H9 (cell line): ENCODE results near the gene PALD1. TPM values are rescaled to one million over a fixed set of nuclear protein-coding genes. Genes with fewer than 3 reads are reported as not detected.

Experiments
- DNase-seq: peaks from one replicate; pipeline ENCODE4 v3.0.0-alpha.2; 2017
- H2AFZ ChIP-seq: one replicate; pipeline ENCODE4 v1.6.1; 2013; ENCODE audit warnings: mild to moderate bottlenecking, low read length, control low read depth, moderate library complexity
- H2AK5ac ChIP-seq: 2 replicates; pipeline ENCODE4 v1.6.1; 2013; ENCODE audit warnings: low read length, control low read depth, mixed read lengths; ENCODE audit not compliant: insufficient read length
- H2BK120ac ChIP-seq: one replicate; pipeline ENCODE4 v1.6.1; 2013; ENCODE audit warnings: low read depth, mild to moderate bottlenecking, low read length, control low read depth, inconsistent platforms; ENCODE audit not compliant: poor library complexity, severe bottlenecking
- H2BK12ac ChIP-seq: 2 replicates; pipeline ENCODE4 v1.6.1; 2013; ENCODE audit warnings: low read length, control low read depth, mixed read lengths, low read depth; ENCODE audit not compliant: insufficient read length
- H2BK15ac ChIP-seq: 2 replicates; pipeline ENCODE4 v1.6.1; 2013; ENCODE audit warnings: low read depth, low read length, control low read depth
- H2BK20ac ChIP-seq: one replicate; pipeline ENCODE4 v1.6.1; 2013; ENCODE audit warnings: low read depth, mild to moderate bottlenecking, low read length, control low read depth, inconsistent platforms; ENCODE audit not compliant: poor library complexity, severe bottlenecking
- H2BK5ac ChIP-seq: 2 replicates; pipeline ENCODE4 v1.6.1; 2013; ENCODE audit warnings: low read length, control low read depth, mixed read lengths; ENCODE audit not compliant: insufficient read length
- H3K14ac ChIP-seq: 2 replicates; pipeline ENCODE4 v1.6.1; 2013; ENCODE audit warnings: low read length, control low read depth; ENCODE audit not compliant: insufficient read depth
- H3K18ac ChIP-seq: 2 replicates; pipeline ENCODE4 v1.6.1; 2013; ENCODE audit warnings: low read depth, mild to moderate bottlenecking, mixed read lengths, low read length, control low read depth; ENCODE audit not compliant: insufficient read length
- H3K23ac ChIP-seq: 2 replicates; pipeline ENCODE4 v1.6.1; 2013; ENCODE audit warnings: low read length, control low read depth, mixed read lengths, low read depth; ENCODE audit not compliant: insufficient read length
- H3K23me2 ChIP-seq: 2 replicates; pipeline ENCODE4 v1.6.1; 2013; ENCODE audit warnings: low read depth, mild to moderate bottlenecking, mixed read lengths, low read length, control low read depth; ENCODE audit not compliant: insufficient read length, poor library complexity, severe bottlenecking
- H3K27ac ChIP-seq: 2 replicates; pipeline ENCODE4 v1.5.1; 2013; ENCODE audit warnings: low read length, control low read depth, mixed read lengths, low read depth; ENCODE audit not compliant: insufficient read length
- H3K27me3 ChIP-seq: 2 replicates; pipeline ENCODE4 v1.6.1; 2013; ENCODE audit warnings: low read length, control low read depth, inconsistent platforms; ENCODE audit not compliant: insufficient read depth
- H3K4ac ChIP-seq: 2 replicates; pipeline ENCODE4 v1.6.1; 2013; ENCODE audit warnings: low read depth, mild to moderate bottlenecking, control low read depth, inconsistent platforms, low read length, moderate library complexity
- H3K4me1 ChIP-seq: 2 replicates; pipeline ENCODE4 v1.6.1; 2013; ENCODE audit warnings: low read length, control low read depth, inconsistent platforms; ENCODE audit not compliant: insufficient read depth
- H3K4me2 ChIP-seq: 2 replicates; pipeline ENCODE4 v1.6.1; 2013; ENCODE audit warnings: low read length, control low read depth, mixed read lengths; ENCODE audit not compliant: insufficient read length, insufficient read depth
- H3K56ac ChIP-seq: 2 replicates; pipeline ENCODE4 v1.6.1; 2013; ENCODE audit warnings: low read depth, mild to moderate bottlenecking, mixed read lengths, low read length, control low read depth; ENCODE audit not compliant: insufficient read length
- H3K79me1 ChIP-seq: 2 replicates; pipeline ENCODE4 v1.6.1; 2013; ENCODE audit warnings: low read depth, mild to moderate bottlenecking, moderate library complexity, low read length, control low read depth, inconsistent platforms; ENCODE audit not compliant: insufficient read depth, poor library complexity, severe bottlenecking
- H3K79me2 ChIP-seq: 2 replicates; pipeline ENCODE4 v1.6.1; 2013; ENCODE audit warnings: low read length, control low read depth, inconsistent platforms; ENCODE audit not compliant: insufficient read depth
- H3K9ac ChIP-seq: 2 replicates; pipeline ENCODE4 v1.6.1; 2013; ENCODE audit warnings: low read length, control low read depth, mixed read lengths; ENCODE audit not compliant: insufficient read length; ENCODE audit errors: extremely low read depth
- H3K9me3 ChIP-seq: one replicate; pipeline ENCODE4 v1.6.1; 2013; ENCODE audit warnings: low read depth, low read length, inconsistent platforms; ENCODE audit not compliant: control insufficient read depth
- H3T11ph ChIP-seq: one replicate; pipeline ENCODE4 v1.6.1; 2013; ENCODE audit warnings: mild to moderate bottlenecking, low read length, control low read depth, inconsistent platforms
- H4K20me1 ChIP-seq: one replicate; pipeline ENCODE4 v1.6.1; 2013; ENCODE audit not compliant: control insufficient read depth, insufficient read length, insufficient read depth
- H4K5ac ChIP-seq: 2 replicates; pipeline ENCODE4 v1.6.1; 2013; ENCODE audit warnings: low read depth, mild to moderate bottlenecking, mixed read lengths, low read length, control low read depth; ENCODE audit not compliant: insufficient read length
- H4K8ac ChIP-seq: replicated peaks from 2 replicates; pipeline ENCODE4 v1.6.1; 2013; ENCODE audit warnings: low read length, control low read depth, mixed read lengths, low read depth; ENCODE audit not compliant: insufficient read length
- H4K91ac ChIP-seq: 2 replicates; pipeline ENCODE4 v1.6.1; 2013; ENCODE audit warnings: low read depth, mild to moderate bottlenecking, moderate library complexity, mixed read lengths, low read length, control low read depth; ENCODE audit not compliant: insufficient read length
- H3K27ac Mint-ChIP-seq, 3 experiments: 2 replicates in 2 of 3; 3 replicates in 1 of 3; pipeline ENCODE4 v1.8.0; 2020 to 2021; ENCODE audit warnings: mixed read lengths in 3 of 3, mild to moderate bottlenecking in 1 of 3, moderate library complexity in 1 of 3
- H3K27me3 Mint-ChIP-seq: 2 replicates; pipeline ENCODE4 v1.8.0; 2021; ENCODE audit warnings: low read depth, mild to moderate bottlenecking, moderate library complexity, mixed read lengths
- H3K36me3 Mint-ChIP-seq, 3 experiments: 2 replicates in 2 of 3; 3 replicates in 1 of 3; pipeline ENCODE4 v1.8.0; 2020 to 2021; ENCODE audit warnings: low read depth in 3 of 3, mixed read lengths in 3 of 3; ENCODE audit not compliant: insufficient read depth in 1 of 3
- H3K4me1 Mint-ChIP-seq, 2 experiments: 2 replicates each; pipeline ENCODE4 v1.8.0; 2020; ENCODE audit warnings: mixed read lengths in 2 of 2
- H3K4me3 Mint-ChIP-seq, 2 experiments: 2 replicates in 1 of 2; 3 replicates in 1 of 2; pipeline ENCODE4 v1.8.0; 2020 to 2021; ENCODE audit warnings: mild to moderate bottlenecking in 2 of 2, mixed read lengths in 2 of 2, moderate library complexity in 1 of 2
- H3K9me3 Mint-ChIP-seq, 2 experiments: 2 replicates in 1 of 2; 3 replicates in 1 of 2; pipeline ENCODE4 v1.8.0; 2020; ENCODE audit warnings: mild to moderate bottlenecking in 2 of 2, mixed read lengths in 2 of 2, moderate library complexity in 1 of 2
- WGBS: extraction: QIAGEN DNeasy Blood & Tissue Kit; methylation state at CpG from one replicate; pipeline ENCODE4 v1.1.7; 2013; ENCODE audit warnings: missing lambda C conversion rate, low lambda C conversion rate, mixed read lengths; ENCODE audit not compliant: insufficient read length; ENCODE audit errors: extremely low coverage; 5-methylcytosine and 5-hydroxymethylcytosine counted together
- total RNA-seq: library from RNA; stranded (reverse); gene quantifications from 2 replicates; pipeline ENCODE4 v1.2.1, GENCODE V29; 2021
- TF ChIP-seq, protein P1 (sequence below): fragments of 200-600 bp; sonication (generic); conservative IDR thresholded peaks from 3 replicates; pipeline ENCODE4 v1.8.0; 2021; ENCODE audit warnings: antibody characterized with exemption, mild to moderate bottlenecking

Gene PALD1
- total RNA-seq, 1 experiment from 2014 or later, result 21.1 TPM

- H3K27ac Mint-ChIP-seq, result no peak overlapping the region; a peak in 1 of 7 replicates
- no peak overlapping the region for H2BK120ac ChIP-seq
- no peaks in the 10 kb centered on the region for H3K9me3 ChIP-seq
- H3K56ac ChIP-seq, result no peak overlapping the region
- H4K91ac ChIP-seq, result no peak overlapping the region
- no peak overlapping the region for H2AK5ac ChIP-seq
- no peak overlapping the region for H3K14ac ChIP-seq
- peaks cover 2% of the 10 kb centered on the region; the same call in 1 of the 2 replicates for H3K4me1 ChIP-seq
- H3K4me3 Mint-ChIP-seq, result no peak overlapping the region
- TF ChIP-seq, protein P1, sequence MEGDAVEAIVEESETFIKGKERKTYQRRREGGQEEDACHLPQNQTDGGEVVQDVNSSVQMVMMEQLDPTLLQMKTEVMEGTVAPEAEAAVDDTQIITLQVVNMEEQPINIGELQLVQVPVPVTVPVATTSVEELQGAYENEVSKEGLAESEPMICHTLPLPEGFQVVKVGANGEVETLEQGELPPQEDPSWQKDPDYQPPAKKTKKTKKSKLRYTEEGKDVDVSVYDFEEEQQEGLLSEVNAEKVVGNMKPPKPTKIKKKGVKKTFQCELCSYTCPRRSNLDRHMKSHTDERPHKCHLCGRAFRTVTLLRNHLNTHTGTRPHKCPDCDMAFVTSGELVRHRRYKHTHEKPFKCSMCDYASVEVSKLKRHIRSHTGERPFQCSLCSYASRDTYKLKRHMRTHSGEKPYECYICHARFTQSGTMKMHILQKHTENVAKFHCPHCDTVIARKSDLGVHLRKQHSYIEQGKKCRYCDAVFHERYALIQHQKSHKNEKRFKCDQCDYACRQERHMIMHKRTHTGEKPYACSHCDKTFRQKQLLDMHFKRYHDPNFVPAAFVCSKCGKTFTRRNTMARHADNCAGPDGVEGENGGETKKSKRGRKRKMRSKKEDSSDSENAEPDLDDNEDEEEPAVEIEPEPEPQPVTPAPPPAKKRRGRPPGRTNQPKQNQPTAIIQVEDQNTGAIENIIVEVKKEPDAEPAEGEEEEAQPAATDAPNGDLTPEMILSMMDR, result no peak
- WGBS, result no CpG with 5 or more reads among the region's 8 CpGs
- H3K36me3 Mint-ChIP-seq, result no peaks in the 10 kb centered on the region
- H4K5ac ChIP-seq, result no peak overlapping the region
- no peaks in the 10 kb centered on the region for H3K23me2 ChIP-seq
- H3K4me1 Mint-ChIP-seq, result peaks cover 27 to 30% of the 10 kb centered on the region in 2 experiments
- no peak overlapping the region for H2BK20ac ChIP-seq
- H2BK15ac ChIP-seq, result no peak overlapping the region
- H3K4ac ChIP-seq, result no peak overlapping the region
- no peaks in the 10 kb centered on the region for H4K20me1 ChIP-seq
- no peak for DNase-seq
- no peaks in the 10 kb centered on the region for H3K9me3 Mint-ChIP-seq
- no peak overlapping the region for H3K27ac ChIP-seq
- no peak overlapping the region for H3K9ac ChIP-seq
- H3T11ph ChIP-seq, result no peak overlapping the region
- H3K18ac ChIP-seq, result no peak overlapping the region
- H2BK5ac ChIP-seq, result no peak overlapping the region
- no peaks in the 10 kb centered on the region for H3K79me1 ChIP-seq
- H3K23ac ChIP-seq, result no peak overlapping the region
- H4K8ac ChIP-seq, result no peak overlapping the region
- H3K27me3 ChIP-seq, result no peaks in the 10 kb centered on the region
- H2BK12ac ChIP-seq, result no peak overlapping the region
- H3K79me2 ChIP-seq, result peaks cover 2% of the 10 kb centered on the region; the same call in 1 of the 2 replicates
- H3K27me3 Mint-ChIP-seq, result no peaks in the 10 kb centered on the region
- no peak overlapping the region for H3K4me2 ChIP-seq
- H2AFZ ChIP-seq, result no peak overlapping the region
Measured at GRCh38 chr10:70515035-70515667, 36.6 kb downstream of the PALD1 start.
